Spleen (tissue), 7 donors: ENCODE data around the gene NRK.

Source experiments
- POLR2A ChIP-seq, 3 donors: fragments of 450-650 bp; IDR thresholded peaks; one replicate each; pipeline ENCODE4 v1.5.1; 2017; ENCODE audit warnings: antibody characterized with exemption in 3 of 3, mild to moderate bottlenecking in 1 of 3
- POLR2AphosphoS5 ChIP-seq, 3 donors: sonication (generic); formaldehyde crosslinking; IDR thresholded peaks; one replicate each; pipeline ENCODE4 v1.5.1; 2017; ENCODE audit warnings: antibody characterized with exemption in 3 of 3
- TF ChIP-seq, protein P1 (sequence below), 11 experiments: fragments of 200-600 bp in 7 of 11; fragments of 450-650 bp in 4 of 11; sonication (generic) in 4 of 11; IDR thresholded peaks in 8 of 11; conservative IDR thresholded peaks in 3 of 11; 1 replicate in 7 of 11; 2 replicates in 4 of 11; pipeline versions ENCODE4 v1.4.0 to v1.8.0; 2016 to 2021; ENCODE audit warnings: antibody characterized with exemption in 11 of 11, inconsistent platforms in 4 of 11, mild to moderate bottlenecking in 1 of 11
- donor health status: DM: no; HTN: no; CAD: no; lungs with moderate emphysema.
- donor health status: DM: no; HTN: no; CAD: no.
- donor health status: DM: no; HTN: no; CAD: no.

- TF ChIP-seq, protein P1, sequence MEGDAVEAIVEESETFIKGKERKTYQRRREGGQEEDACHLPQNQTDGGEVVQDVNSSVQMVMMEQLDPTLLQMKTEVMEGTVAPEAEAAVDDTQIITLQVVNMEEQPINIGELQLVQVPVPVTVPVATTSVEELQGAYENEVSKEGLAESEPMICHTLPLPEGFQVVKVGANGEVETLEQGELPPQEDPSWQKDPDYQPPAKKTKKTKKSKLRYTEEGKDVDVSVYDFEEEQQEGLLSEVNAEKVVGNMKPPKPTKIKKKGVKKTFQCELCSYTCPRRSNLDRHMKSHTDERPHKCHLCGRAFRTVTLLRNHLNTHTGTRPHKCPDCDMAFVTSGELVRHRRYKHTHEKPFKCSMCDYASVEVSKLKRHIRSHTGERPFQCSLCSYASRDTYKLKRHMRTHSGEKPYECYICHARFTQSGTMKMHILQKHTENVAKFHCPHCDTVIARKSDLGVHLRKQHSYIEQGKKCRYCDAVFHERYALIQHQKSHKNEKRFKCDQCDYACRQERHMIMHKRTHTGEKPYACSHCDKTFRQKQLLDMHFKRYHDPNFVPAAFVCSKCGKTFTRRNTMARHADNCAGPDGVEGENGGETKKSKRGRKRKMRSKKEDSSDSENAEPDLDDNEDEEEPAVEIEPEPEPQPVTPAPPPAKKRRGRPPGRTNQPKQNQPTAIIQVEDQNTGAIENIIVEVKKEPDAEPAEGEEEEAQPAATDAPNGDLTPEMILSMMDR (IDR thresholded peaks at IDR 0.05 in 8 of 11, conservative IDR thresholded peaks at IDR 0.05 in 3 of 11), result no peak
- TF ChIP-seq POLR2AphosphoS5 (IDR thresholded peaks at IDR 0.05), result no peak
- no peak for TF ChIP-seq POLR2A (IDR thresholded peaks at IDR 0.05)
Measured at GRCh38 chrX:105981772-105982485, 159.6 kb downstream of the NRK start.
